ENCODE data around the gene NR3C2.
A peak's percentile ranks its signal among the peaks of the same experiment; 100 is the strongest.

Gene NR3C2

GRCh38 chr4:148222991-148223660, 219.1 kb downstream of the NR3C2 start:
- no peaks in the 10 kb centered on the region for H3K79me2 ChIP-seq (ENCODE audit: insufficient read depth, low read length)
- no peaks in the 10 kb centered on the region for H3K4me1 ChIP-seq (ENCODE audit: insufficient read depth, low read length)
- no peak overlapping the region for H3K4me3 ChIP-seq (ENCODE audit: low read depth in 1 of 2, low read length in 2 of 2)
- no peak overlapping the region for H3K4me2 ChIP-seq (ENCODE audit: insufficient read depth, low read length)
- no peaks in the 10 kb centered on the region for H3K36me3 ChIP-seq (ENCODE audit: insufficient read depth, low read length)
- no peak overlapping the region for H2AFZ ChIP-seq (ENCODE audit: low read depth, low read length)
- no peaks in the 10 kb centered on the region for H4K20me1 ChIP-seq (ENCODE audit: insufficient read depth, low read length)
- no peak overlapping the region for H3K9ac ChIP-seq (ENCODE audit: low read depth, low read length)
- no peaks in the 10 kb centered on the region for H3K9me3 ChIP-seq (ENCODE audit: insufficient read depth, low read length, severe bottlenecking)
- DNase-seq = no peak
- no peak overlapping the region for H3K27ac ChIP-seq (ENCODE audit: low read length)
- H3K27me3 ChIP-seq (ENCODE audit: insufficient read depth, low read length, poor library complexity) = no peaks in the 10 kb centered on the region
- ATAC-seq (ENCODE audit: insufficient read depth, low read depth) = no peak
- no peak for TF ChIP-seq CTCF (IDR thresholded peaks at IDR 0.05; ENCODE audit: borderline replicate concordance, extremely low read depth, low read length, poor library complexity, severe bottlenecking)
- no peak for TF ChIP-seq EZH2 (IDR thresholded peaks at IDR 0.05; ENCODE audit: borderline replicate concordance, low read depth, low read length, severe bottlenecking)

GRCh38 chr4:148216866-148217814, 225.1 kb downstream of the NR3C2 start:
- H4K20me1 ChIP-seq (ENCODE audit: insufficient read depth, low read length) = no peaks in the 10 kb centered on the region
- no peak overlapping the region for H3K9ac ChIP-seq (ENCODE audit: low read depth, low read length)
- no peaks in the 10 kb centered on the region for H3K36me3 ChIP-seq (ENCODE audit: insufficient read depth, low read length)
- no peaks in the 10 kb centered on the region for H3K79me2 ChIP-seq (ENCODE audit: insufficient read depth, low read length)
- ATAC-seq (ENCODE audit: insufficient read depth, low read depth) (peak; percentile 89), DNase-seq (peak; percentile 39)
- H3K27ac ChIP-seq (ENCODE audit: low read length) = 0 out of 2 replicates have a peak overlapping the region, but pooled peaks have one; percentile 28
- H3K4me3 ChIP-seq (ENCODE audit: low read depth in 1 of 2, low read length in 2 of 2) = peak overlapping the region in 1 of 2 experiments; percentile 42; a peak in 2 of 4 replicates
- H3K4me2 ChIP-seq (ENCODE audit: insufficient read depth, low read length) = peak overlapping the region; percentile 52
- no peak for TF ChIP-seq CTCF (IDR thresholded peaks at IDR 0.05; ENCODE audit: borderline replicate concordance, extremely low read depth, low read length, poor library complexity, severe bottlenecking)
- no peak for TF ChIP-seq EZH2 (IDR thresholded peaks at IDR 0.05; ENCODE audit: borderline replicate concordance, low read depth, low read length, severe bottlenecking)
- peak overlapping the region; percentile 43 for H2AFZ ChIP-seq (ENCODE audit: low read depth, low read length)
- H3K27me3 ChIP-seq (ENCODE audit: insufficient read depth, low read length, poor library complexity) = no peaks in the 10 kb centered on the region
- H3K9me3 ChIP-seq (ENCODE audit: insufficient read depth, low read length, severe bottlenecking) = no peaks in the 10 kb centered on the region
- H3K4me1 ChIP-seq (ENCODE audit: insufficient read depth, low read length) = peaks cover 10% of the 10 kb centered on the region

GRCh38 chr4:148216321-148216720, 225.9 kb downstream of the NR3C2 start:
- Histone ChIP-seq H3K9me3 (ENCODE audit: insufficient read depth, low read length, severe bottlenecking) (no peaks in the 10 kb centered on the region), H3K79me2 (ENCODE audit: insufficient read depth, low read length) (no peaks in the 10 kb centered on the region), H2AFZ (ENCODE audit: low read depth, low read length) (no peak overlapping the region), H3K27ac (ENCODE audit: low read length) (no peak overlapping the region), H3K4me2 (ENCODE audit: insufficient read depth, low read length) (peak overlapping the region; percentile 52; the same call in 1 of the 2 replicates), H3K4me3 (ENCODE audit: low read depth in 1 of 2, low read length in 2 of 2) (peak overlapping the region in 1 of 2 experiments; percentile 42; a peak in 1 of 4 replicates), H3K9ac (ENCODE audit: low read depth, low read length) (no peak overlapping the region), H4K20me1 (ENCODE audit: insufficient read depth, low read length) (no peaks in the 10 kb centered on the region), H3K36me3 (ENCODE audit: insufficient read depth, low read length) (no peaks in the 10 kb centered on the region), H3K4me1 (ENCODE audit: insufficient read depth, low read length) (peaks cover 10% of the 10 kb centered on the region), H3K27me3 (ENCODE audit: insufficient read depth, low read length, poor library complexity) (no peaks in the 10 kb centered on the region)
- TF ChIP-seq EZH2 (IDR thresholded peaks at IDR 0.05; ENCODE audit: borderline replicate concordance, low read depth, low read length, severe bottlenecking) = no peak
- TF ChIP-seq CTCF (IDR thresholded peaks at IDR 0.05; ENCODE audit: borderline replicate concordance, extremely low read depth, low read length, poor library complexity, severe bottlenecking) = no peak
- ATAC-seq (ENCODE audit: insufficient read depth, low read depth) = 0 out of 3 replicates have a peak, but pooled peaks have one; percentile 4
- DNase-seq = no peak
